MCF 10A (cell line): ENCODE data around the gene ZNF25. TPM values are rescaled to one million over a fixed set of nuclear protein-coding genes. Genes with fewer than 3 reads are reported as not detected.
"Not testable (repeated sequence)": the region's sequence is repeated elsewhere in the genome, so short reads cannot be mapped to it uniquely, and the experiment has no call there.

Experiments
- BruUV-seq: library from RNA; stranded (reverse); fragments of 400-500 nt; replicated peaks from 2 replicates; lab custom pipeline; 2021; lab: Mats Ljungman, UMichigan
- CTCF ChIA-PET: fragments of 300-600 bp; sonication (Branson Sonifier 250); formaldehyde crosslinking; extraction: SDS; loops from one replicate; lab custom pipeline; 2021; ENCODE audit warnings: antibody characterized with exemption, inconsistent platforms; lab: Yijun Ruan, JAX
- POLR2A ChIA-PET: fragments of 300-600, 350-650 bp; sonication (Branson Sonifier 250); formaldehyde crosslinking; extraction: SDS; loops from one replicate; lab custom pipeline; 2020; ENCODE audit warnings: antibody characterized with exemption, inconsistent platforms; lab: Yijun Ruan, JAX
- DNase-seq: peaks from one replicate; pipeline ENCODE4 v3.0.0-alpha.2; 2018; ENCODE audit not compliant: unreplicated experiment
- H3K27ac Mint-ChIP-seq: one replicate; pipeline ENCODE4 v1.8.0; 2022; ENCODE audit warnings: mild to moderate bottlenecking, low read depth, mixed read lengths; ENCODE audit not compliant: unreplicated experiment
- H3K27me3 Mint-ChIP-seq: one replicate; pipeline ENCODE4 v1.8.0; 2022; ENCODE audit warnings: mixed read lengths; ENCODE audit not compliant: insufficient read depth, unreplicated experiment
- H3K36me3 Mint-ChIP-seq: one replicate; pipeline ENCODE4 v1.8.0; 2022; ENCODE audit warnings: mild to moderate bottlenecking, moderate library complexity, mixed read lengths; ENCODE audit not compliant: insufficient read depth, unreplicated experiment
- H3K4me1 Mint-ChIP-seq: one replicate; pipeline ENCODE4 v1.8.0; 2022; ENCODE audit warnings: mixed read lengths; ENCODE audit not compliant: insufficient read depth, unreplicated experiment
- H3K4me3 Mint-ChIP-seq: one replicate; pipeline ENCODE4 v1.8.0; 2022; ENCODE audit warnings: mild to moderate bottlenecking, moderate library complexity, mixed read lengths; ENCODE audit not compliant: unreplicated experiment
- H3K9me3 Mint-ChIP-seq: one replicate; pipeline ENCODE4 v1.8.0; 2022; ENCODE audit warnings: mixed read lengths; ENCODE audit not compliant: unreplicated experiment
- CTCF ChIP-seq: fragments of 200-600 bp; IDR thresholded peaks from one replicate; pipeline ENCODE4 v1.8.0; 2022; ENCODE audit warnings: antibody characterized with exemption, mild to moderate bottlenecking; ENCODE audit not compliant: unreplicated experiment
- intact Hi-C: fragments of 100-400 bp; cut with micrococcal nuclease; formaldehyde crosslinking; loops from 2 replicates; pipeline ENCODE4 v1.14.1; 2022
- total RNA-seq: library from RNA; stranded (reverse); gene quantifications from 2 replicates; pipeline ENCODE4 v1.2.3, GENCODE V29; 2022

The ZNF25 gene
- total RNA-seq, 1 experiment from 2014 or later, result 7.2 TPM

DNA sequence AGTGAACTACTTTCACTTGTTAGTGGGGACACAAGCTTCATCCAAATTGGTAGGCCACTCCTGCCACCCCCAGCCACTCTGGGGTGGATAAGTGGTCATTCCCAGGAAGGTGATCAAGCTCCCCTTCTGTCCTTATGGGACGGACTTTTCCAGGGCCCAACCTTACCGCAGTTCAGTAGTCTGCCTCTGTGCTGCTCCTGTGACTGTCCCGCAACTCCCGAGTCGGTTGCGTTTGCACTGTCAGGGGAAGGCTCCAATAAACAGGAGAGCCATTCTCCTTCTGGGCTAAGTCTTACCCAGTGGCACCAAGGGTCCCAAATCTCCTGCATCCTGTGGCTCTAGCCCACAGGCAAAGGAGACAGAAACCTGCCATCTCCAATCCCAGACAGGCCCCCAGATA lies 26.6 kb upstream of the ZNF25 start:
- Mint-ChIP-seq H3K36me3 (no peaks in the 10 kb centered on the region), H3K4me1 (no peaks in the 10 kb centered on the region), H3K4me3 (no peak overlapping the region), H3K27me3 (no peaks in the 10 kb centered on the region), H3K9me3 (no peaks in the 10 kb centered on the region), H3K27ac (no peak overlapping the region)
- intact Hi-C loops, result no loop called here
- no peak for TF ChIP-seq CTCF
- ChIA-PET POLR2A (no interaction called here), CTCF (interaction anchor here (0.7 to 1.3 kb wide), 2 partner anchors 10 to 85 kb away, joined by 5 to 7 read pairs; no protein-coding TSS in a partner anchor)
- no TSS peak for BruUV-seq
- no peak for DNase-seq

GRCh38 chr10:38000474-38000873 lies 24.0 kb upstream of the ZNF25 start:
- H3K4me3 Mint-ChIP-seq, H3K4me1 Mint-ChIP-seq, POLR2A ChIA-PET, DNase-seq, H3K9me3 Mint-ChIP-seq, intact Hi-C loops, BruUV-seq, CTCF ChIA-PET, H3K27me3 Mint-ChIP-seq, H3K27ac Mint-ChIP-seq, H3K36me3 Mint-ChIP-seq: not testable (repeated sequence)

DNA sequence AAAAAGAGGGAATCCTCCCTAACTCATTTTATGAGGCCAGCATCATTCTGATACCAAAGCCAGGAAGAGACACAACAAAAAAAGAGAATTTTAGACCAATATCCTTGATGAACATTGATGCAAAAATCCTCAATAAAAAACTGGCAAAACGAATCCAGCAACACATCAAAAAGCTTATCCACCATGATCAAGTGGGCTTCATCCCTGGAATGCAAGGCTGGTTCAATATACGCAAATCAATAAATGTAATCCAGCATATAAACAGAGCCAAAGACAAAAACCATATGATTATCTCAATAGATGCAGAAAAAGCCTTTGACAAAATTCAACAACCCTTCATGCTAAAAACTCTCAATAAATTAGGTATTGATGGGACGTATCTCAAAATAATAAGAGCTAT lies 22.5 kb upstream of the ZNF25 start:
- H3K27me3 Mint-ChIP-seq, POLR2A ChIA-PET, H3K4me3 Mint-ChIP-seq, BruUV-seq, H3K9me3 Mint-ChIP-seq, H3K4me1 Mint-ChIP-seq, DNase-seq, H3K36me3 Mint-ChIP-seq, H3K27ac Mint-ChIP-seq, intact Hi-C loops: not testable (repeated sequence)
- CTCF ChIA-PET, result interaction anchor here (0.6 kb wide), 1 partner anchor 10 kb away, joined by 4 read pairs; no protein-coding TSS in a partner anchor

- no peaks in the 10 kb centered on the region for H3K36me3 Mint-ChIP-seq
- CTCF ChIA-PET, result interaction anchor here (1.5 kb wide), 2 partner anchors 11 to 15 kb away, joined by 7 to 11 read pairs; partner anchors contain the start of gene ZNF25
- H3K27ac Mint-ChIP-seq, result no peak overlapping the region
- POLR2A ChIA-PET, result interaction anchor here (0.7 kb wide), 1 partner anchor 15 kb away, joined by 4 read pairs; no protein-coding TSS in a partner anchor
- no peak for TF ChIP-seq CTCF
- H3K9me3 Mint-ChIP-seq, result peaks cover 7% of the 10 kb centered on the region
- BruUV-seq, result no TSS peak
- intact Hi-C loops, result no loop called here
- H3K4me3 Mint-ChIP-seq, result no peak overlapping the region
- DNase-seq, result no peak
- no peaks in the 10 kb centered on the region for H3K27me3 Mint-ChIP-seq
- no peaks in the 10 kb centered on the region for H3K4me1 Mint-ChIP-seq
These were observed 15.6 kb upstream of the ZNF25 start for GRCh38 chr10:37992083-37992482.

DNA sequence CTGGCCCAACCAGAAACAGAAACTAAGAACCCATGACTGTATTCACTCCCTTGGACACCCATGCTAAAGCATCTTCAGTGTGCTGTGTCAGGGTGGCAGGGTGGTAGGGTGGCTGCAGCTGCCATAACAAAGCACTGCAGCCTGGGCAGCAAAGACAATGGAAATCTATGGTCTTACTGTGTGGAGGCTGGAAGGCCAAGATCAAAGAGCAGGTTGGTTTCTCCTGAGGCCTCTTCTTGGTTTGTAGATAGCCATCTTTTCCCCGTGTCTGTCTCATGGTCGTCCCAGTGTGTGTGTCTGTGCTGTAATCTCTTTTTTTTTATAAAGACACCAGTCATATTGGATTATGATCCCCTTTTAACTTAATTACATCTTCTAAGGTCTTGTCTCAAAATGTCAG lies 15.2 kb upstream of the ZNF25 start:
- no TSS peak for BruUV-seq
- TF ChIP-seq CTCF, result no peak
- H3K4me3 Mint-ChIP-seq, result no peak overlapping the region
- H3K36me3 Mint-ChIP-seq, result no peaks in the 10 kb centered on the region
- no peak overlapping the region for H3K27ac Mint-ChIP-seq
- no peaks in the 10 kb centered on the region for H3K27me3 Mint-ChIP-seq
- ChIA-PET CTCF (interaction anchor here (1.5 kb wide), 1 partner anchor 15 kb away, joined by 11 read pairs; the partner anchor contains the start of gene ZNF25), POLR2A (no interaction called here)
- DNase-seq, result no peak
- no peaks in the 10 kb centered on the region for H3K4me1 Mint-ChIP-seq
- intact Hi-C loops, result no loop called here
- peaks cover 5% of the 10 kb centered on the region for H3K9me3 Mint-ChIP-seq
